NCI-H146 treated with DMSO at 0.1 percent for 48 hours (cell line): Measurements from ENCODE around the gene TLR9.

Source experiments
- DNase-seq: peaks from one replicate; lab custom pipeline; 2025; ENCODE audit not compliant: unreplicated experiment; lab: John Stamatoyannopoulos, UW

The TLR9 gene

GRCh38 chr3:52175416-52176179 is 49.8 kb downstream of the TLR9 start:
- no peak for DNase-seq

- no peak for DNase-seq
These were observed 50.5 kb downstream of the TLR9 start for GRCh38 chr3:52174896-52175295.

GRCh38 chr3:52173101-52173500 is 52.3 kb downstream of the TLR9 start:
- no peak for DNase-seq

DNA sequence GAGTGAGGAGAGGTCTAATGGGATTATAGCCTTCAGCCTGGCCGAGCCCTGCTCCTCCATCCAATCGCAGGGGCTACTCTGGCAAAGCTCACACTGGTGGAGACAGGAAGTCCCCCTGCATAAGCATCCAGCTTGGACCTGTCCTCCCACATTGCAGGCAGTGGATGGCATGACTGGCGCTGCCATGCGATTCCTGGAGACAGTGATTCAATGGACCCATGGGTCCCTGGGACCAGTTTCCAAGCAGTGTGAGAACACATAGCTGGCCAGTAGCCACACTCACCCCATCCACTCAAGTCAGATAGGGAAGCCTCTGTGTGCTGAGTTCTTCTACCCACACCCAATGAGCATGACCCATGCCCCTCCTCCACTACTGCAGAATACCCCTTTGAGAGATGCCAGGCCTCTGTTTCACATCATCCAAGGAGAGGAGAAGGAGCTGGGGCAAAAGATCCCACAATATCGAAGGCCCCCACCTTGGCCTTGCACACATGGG is 53.1 kb downstream of the TLR9 start:
- no peak for DNase-seq

DNA sequence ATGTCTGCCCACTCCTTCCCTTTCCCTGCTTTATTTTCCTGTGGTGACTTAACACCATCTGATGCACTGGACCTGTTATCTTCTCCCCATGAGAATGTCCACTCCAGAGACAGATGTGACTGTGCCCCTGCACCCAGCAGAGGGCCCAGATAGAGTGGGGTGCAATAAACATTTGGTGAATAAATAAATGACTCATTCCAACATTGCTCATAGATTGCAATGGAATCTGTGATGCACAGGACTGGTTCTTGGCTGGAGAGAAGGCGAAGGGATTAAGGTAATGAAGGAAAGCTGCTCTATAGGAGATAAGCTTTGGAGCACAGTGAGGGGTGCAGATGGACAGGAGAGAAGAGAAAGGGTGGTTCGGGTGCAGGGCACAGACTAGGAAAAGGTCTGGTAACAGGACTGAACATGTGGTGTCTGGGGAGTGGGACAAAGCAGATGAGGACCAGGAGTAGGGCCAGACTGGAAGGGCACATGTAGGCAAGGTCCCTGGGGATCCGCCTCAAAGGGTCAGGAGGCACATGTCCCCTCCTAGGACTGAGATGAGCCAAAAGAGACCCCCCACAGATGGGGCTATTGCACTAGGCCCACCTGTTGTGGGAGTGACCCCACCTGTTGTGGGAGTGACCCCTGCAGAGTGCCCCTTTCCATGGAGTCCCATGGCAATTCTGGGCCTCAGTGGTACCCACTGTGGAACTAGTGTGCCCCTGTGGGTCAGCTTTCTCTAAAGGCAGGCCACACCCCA is 53.8 kb downstream of the TLR9 start:
- DNase-seq: no peak
